ENCODE measurements around the gene KRTAP3-3. TPM values are rescaled to one million over a fixed set of nuclear protein-coding genes. Genes with fewer than 3 reads are reported as not detected.

KRTAP3-3 gene
- polyA plus RNA-seq, 1 experiment, result not detected

DNA sequence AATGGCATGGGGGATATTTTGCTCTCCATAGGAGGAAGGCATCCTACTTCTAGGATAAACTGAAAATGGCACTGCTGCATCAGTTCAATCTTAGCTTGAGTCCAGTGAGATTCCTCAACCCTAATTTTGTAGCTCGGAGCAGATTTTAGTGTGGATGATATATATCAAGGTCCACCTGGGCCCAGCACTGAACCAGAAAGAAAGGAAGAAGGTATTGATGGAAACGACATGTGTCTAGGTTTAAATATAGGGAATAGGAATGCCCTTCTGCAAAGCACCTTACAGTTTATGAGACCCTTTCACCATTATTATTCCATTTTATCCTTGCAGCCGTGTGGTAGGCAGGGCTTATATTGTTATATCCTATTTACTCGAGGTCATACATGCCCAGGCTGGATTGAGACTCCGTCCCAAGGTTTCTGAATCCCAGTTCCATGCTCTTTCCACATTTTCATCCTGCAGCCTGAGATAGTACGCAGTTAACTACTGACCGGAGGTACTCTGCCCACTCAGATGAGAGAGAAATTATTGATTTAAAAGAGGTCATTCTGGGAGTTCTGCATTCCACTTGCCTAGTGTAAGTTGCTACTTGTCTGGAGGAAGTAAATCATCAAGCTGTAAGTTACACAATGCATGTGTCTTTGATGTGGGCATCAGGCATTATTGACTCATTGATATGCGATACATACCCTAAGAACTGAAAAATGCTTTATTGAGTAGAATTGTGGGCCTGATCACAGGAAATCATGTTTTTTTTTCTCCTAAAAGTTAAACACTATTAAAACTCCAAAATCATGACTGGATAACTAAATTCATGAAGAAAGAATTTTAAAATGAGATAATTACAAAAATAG lies 37.3 kb downstream of the KRTAP3-3 start:
- Histone ChIP-seq H3K36me3 (ENCODE audit: control insufficient read depth, insufficient read depth, low read length) (no peaks in the 10 kb centered on the region), H3K4me3 (ENCODE audit: low read depth, low read length) (no peak overlapping the region), H3K27me3 (ENCODE audit: control insufficient read depth, insufficient read depth, low read length) (no peaks in the 10 kb centered on the region)
- peak; percentile 93 for DNase-seq (ENCODE audit: low read depth)
- ChIA-PET POLR2A (interaction anchor here (0.6 kb wide), 1 partner anchor 141 kb away, joined by 4 read pairs; no protein-coding TSS in a partner anchor), CTCF (interaction anchor here (0.6 to 1.5 kb wide), 3 partner anchors 12 to 366 kb away, joined by 3 to 5 read pairs (median 3); no protein-coding TSS in a partner anchor)
- TF ChIP-seq, protein P1, sequence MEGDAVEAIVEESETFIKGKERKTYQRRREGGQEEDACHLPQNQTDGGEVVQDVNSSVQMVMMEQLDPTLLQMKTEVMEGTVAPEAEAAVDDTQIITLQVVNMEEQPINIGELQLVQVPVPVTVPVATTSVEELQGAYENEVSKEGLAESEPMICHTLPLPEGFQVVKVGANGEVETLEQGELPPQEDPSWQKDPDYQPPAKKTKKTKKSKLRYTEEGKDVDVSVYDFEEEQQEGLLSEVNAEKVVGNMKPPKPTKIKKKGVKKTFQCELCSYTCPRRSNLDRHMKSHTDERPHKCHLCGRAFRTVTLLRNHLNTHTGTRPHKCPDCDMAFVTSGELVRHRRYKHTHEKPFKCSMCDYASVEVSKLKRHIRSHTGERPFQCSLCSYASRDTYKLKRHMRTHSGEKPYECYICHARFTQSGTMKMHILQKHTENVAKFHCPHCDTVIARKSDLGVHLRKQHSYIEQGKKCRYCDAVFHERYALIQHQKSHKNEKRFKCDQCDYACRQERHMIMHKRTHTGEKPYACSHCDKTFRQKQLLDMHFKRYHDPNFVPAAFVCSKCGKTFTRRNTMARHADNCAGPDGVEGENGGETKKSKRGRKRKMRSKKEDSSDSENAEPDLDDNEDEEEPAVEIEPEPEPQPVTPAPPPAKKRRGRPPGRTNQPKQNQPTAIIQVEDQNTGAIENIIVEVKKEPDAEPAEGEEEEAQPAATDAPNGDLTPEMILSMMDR (IDR thresholded peaks at IDR 0.05; ENCODE audit: insufficient read depth, low read depth, low read length), result no peak

DNA sequence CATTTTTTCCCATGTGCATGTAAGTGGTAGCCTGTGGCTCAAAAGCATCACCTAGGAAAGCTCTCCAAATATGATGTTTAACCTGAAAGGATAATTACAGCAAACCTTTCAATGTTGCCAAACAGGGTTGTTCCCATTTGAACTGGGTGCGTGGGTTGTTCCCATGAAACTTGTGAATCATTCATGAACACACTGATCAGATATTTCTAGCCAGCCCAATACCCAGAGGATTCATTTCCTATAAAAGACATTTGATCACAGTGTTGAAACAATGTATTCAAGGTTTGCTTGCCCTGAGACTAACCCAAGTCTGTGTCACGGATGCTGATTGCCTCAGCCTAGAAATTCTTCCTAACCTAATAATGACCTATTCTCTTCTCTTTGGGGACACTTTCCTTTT lies 40.1 kb downstream of the KRTAP3-3 start:
- Histone ChIP-seq H3K4me3 (ENCODE audit: low read depth, low read length) (no peak overlapping the region), H3K36me3 (ENCODE audit: control insufficient read depth, insufficient read depth, low read length) (no peaks in the 10 kb centered on the region), H3K27me3 (ENCODE audit: control insufficient read depth, insufficient read depth, low read length) (no peaks in the 10 kb centered on the region)
- ChIA-PET POLR2A (interaction anchor here (1.0 kb wide), 1 partner anchor 108 kb away, joined by 3 read pairs; no protein-coding TSS in a partner anchor), CTCF (interaction anchor here (0.6 to 1.7 kb wide), 3 partner anchors 13 to 44 kb away, joined by 3 to 6 read pairs (median 3); partner anchors contain the start of gene KRT39)
- TF ChIP-seq, protein P1 (IDR thresholded peaks at IDR 0.05; ENCODE audit: insufficient read depth, low read depth, low read length), result no peak
- peak; percentile 78 for DNase-seq (ENCODE audit: low read depth)

DNA sequence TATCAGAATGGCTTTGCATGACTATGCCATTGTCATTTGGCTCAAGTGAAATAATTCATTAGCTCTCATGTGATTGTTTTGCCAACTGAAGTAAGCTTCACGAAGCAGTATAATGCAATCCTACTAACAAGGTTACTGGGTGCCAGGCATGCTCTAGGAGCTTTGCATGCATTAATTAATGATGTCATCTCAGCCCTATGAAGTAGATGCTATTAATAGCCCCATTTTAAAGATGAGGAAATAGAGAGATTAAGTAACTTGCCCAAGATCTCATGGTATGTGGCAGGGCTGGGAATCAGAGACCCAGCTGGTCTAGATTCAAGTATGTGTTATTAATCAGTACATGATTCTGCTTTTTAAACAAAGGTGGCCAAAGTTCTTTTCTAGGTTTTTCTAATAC lies 41.3 kb downstream of the KRTAP3-3 start:
- DNase-seq (ENCODE audit: low read depth), result peak; percentile 91
- Histone ChIP-seq H3K27me3 (ENCODE audit: control insufficient read depth, insufficient read depth, low read length) (no peaks in the 10 kb centered on the region), H3K4me3 (ENCODE audit: low read depth, low read length) (no peak overlapping the region), H3K36me3 (ENCODE audit: control insufficient read depth, insufficient read depth, low read length) (no peaks in the 10 kb centered on the region)
- CTCF ChIA-PET, result interaction anchor here (0.7 to 1.7 kb wide), 4 partner anchors 28 to 370 kb away, joined by 3 to 6 read pairs (median 4); no protein-coding TSS in a partner anchor
- POLR2A ChIA-PET, result interaction anchor here (0.6 to 1.2 kb wide), 4 partner anchors 36 to 415 kb away, joined by 3 to 5 read pairs (median 4); partner anchors contain the start of gene KRTAP2-3
- TF ChIP-seq, protein P1 (IDR thresholded peaks at IDR 0.05; ENCODE audit: insufficient read depth, low read depth, low read length), result no peak

DNA sequence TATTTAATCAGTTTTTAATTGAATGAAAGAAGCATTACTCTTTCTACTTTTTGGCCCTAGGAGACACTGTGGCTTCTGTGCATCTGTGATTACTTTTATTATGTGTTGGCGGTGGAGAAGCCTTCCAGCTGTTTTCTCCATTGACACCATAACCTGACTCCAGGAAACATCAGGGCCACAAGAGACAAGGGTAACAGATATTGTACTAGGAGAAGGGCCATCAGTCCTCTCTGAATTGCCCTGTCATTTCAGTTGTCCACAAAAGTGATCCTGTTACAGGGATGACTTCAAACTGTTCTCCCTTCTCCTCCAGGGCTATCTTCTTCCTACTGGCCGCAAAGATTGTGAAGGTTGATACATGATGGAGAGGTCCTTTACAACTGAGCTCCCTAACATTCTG lies 41.8 kb downstream of the KRTAP3-3 start:
- no peaks in the 10 kb centered on the region for H3K27me3 ChIP-seq (ENCODE audit: control insufficient read depth, insufficient read depth, low read length)
- no peak overlapping the region for H3K4me3 ChIP-seq (ENCODE audit: low read depth, low read length)
- no peak for DNase-seq (ENCODE audit: low read depth)
- no peaks in the 10 kb centered on the region for H3K36me3 ChIP-seq (ENCODE audit: control insufficient read depth, insufficient read depth, low read length)
- TF ChIP-seq, protein P1 (IDR thresholded peaks at IDR 0.05; ENCODE audit: insufficient read depth, low read depth, low read length), result no peak
- CTCF ChIA-PET, result interaction anchor here (1.5 to 1.7 kb wide), 3 partner anchors 43 to 370 kb away, joined by 3 to 6 read pairs (median 6); no protein-coding TSS in a partner anchor
- POLR2A ChIA-PET, result interaction anchor here (0.6 to 1.2 kb wide), 4 partner anchors 42 to 416 kb away, joined by 3 to 5 read pairs (median 4); partner anchors contain the start of gene KRTAP2-3

DNA sequence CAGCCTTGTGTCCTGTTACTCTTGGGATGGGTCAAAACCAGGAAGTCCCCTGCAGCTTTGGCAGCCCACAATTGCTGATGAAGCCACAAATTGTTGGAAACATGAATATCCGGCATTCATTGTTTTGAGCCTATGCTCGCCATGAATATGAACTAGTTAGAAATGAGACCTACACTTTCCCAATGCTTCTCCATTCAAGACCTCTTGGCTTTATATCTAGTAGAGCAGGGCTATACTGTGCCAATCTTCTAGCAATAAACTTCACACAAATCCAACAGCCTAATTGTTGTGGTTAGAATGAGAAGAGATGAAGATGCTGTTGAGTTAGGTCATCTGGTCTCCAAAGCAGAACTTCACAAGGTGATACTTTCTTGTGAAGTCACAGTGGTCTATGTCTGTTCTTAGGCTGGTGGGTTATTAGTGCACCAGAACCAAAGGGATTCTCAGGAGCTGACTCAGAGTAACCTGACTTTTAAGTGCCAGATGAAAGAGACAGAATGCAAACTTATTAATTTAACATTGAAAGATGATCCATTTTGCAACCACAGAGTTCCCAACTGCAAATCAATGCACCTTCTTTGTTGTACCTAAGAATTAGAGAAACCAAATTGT lies 42.8 kb downstream of the KRTAP3-3 start:
- no peaks in the 10 kb centered on the region for H3K27me3 ChIP-seq (ENCODE audit: control insufficient read depth, insufficient read depth, low read length)
- H3K36me3 ChIP-seq (ENCODE audit: control insufficient read depth, insufficient read depth, low read length), result no peaks in the 10 kb centered on the region
- DNase-seq (ENCODE audit: low read depth), result no peak
- CTCF ChIA-PET, result no interaction called here
- TF ChIP-seq, protein P1 (IDR thresholded peaks at IDR 0.05; ENCODE audit: insufficient read depth, low read depth, low read length), result no peak
- POLR2A ChIA-PET, result no interaction called here
- H3K4me3 ChIP-seq (ENCODE audit: low read depth, low read length), result no peak overlapping the region

Measured in BJ (cell line).